ENCODE data around the gene SLC22A17. TPM values are rescaled to one million over a fixed set of nuclear protein-coding genes. Genes with fewer than 3 reads are reported as not detected.
"Not testable (repeated sequence)": the region's sequence is repeated elsewhere in the genome, so short reads cannot be mapped to it uniquely, and the experiment has no call there.

Gene SLC22A17
- total and polyA plus RNA-seq, 2 experiments from 2014 or later = 16.5 to 42.3 TPM

GRCh38 chr14:23387916-23388882 is 35.5 kb upstream of the SLC22A17 start:
- H2AFZ ChIP-seq = no peak overlapping the region
- no peak overlapping the region for H3K4me2 ChIP-seq (ENCODE audit: unreplicated experiment)
- no peaks in the 10 kb centered on the region for H3K36me3 ChIP-seq (ENCODE audit: low read depth)
- no peaks in the 10 kb centered on the region for H3K79me2 ChIP-seq (ENCODE audit: insufficient read depth)
- TF ChIP-seq EZH2phosphoT487 (IDR thresholded peaks at IDR 0.05; ENCODE audit: insufficient read depth, low read depth) (no peak), EZH2 (IDR thresholded peaks at IDR 0.05; ENCODE audit: insufficient read depth, poor library complexity, severe bottlenecking) (no peak)
- H3K9me3 ChIP-seq (ENCODE audit: low read depth) = no peaks in the 10 kb centered on the region
- H3K4me1 ChIP-seq (ENCODE audit: insufficient read depth) = no peaks in the 10 kb centered on the region
- in situ Hi-C loops (cut with MboI) = no loop called here
- WGBS, 2 experiments (ENCODE audit: low coverage in 1 of 2, low lambda C conversion rate in 2 of 2, missing lambda C conversion rate in 2 of 2) = 63 to 69% methylated on average over 21 to 26 of the region's 26 CpGs
- DNase-seq = no peak
- H3K27me3 ChIP-seq (replicated peaks; ENCODE audit: insufficient read depth) = peaks cover 31% of the 10 kb centered on the region
- no peak overlapping the region for H3K27ac ChIP-seq
- H3K9ac ChIP-seq = no peak overlapping the region
- H3F3A ChIP-seq (ENCODE audit: insufficient read depth) = no peaks in the 10 kb centered on the region
- H4K20me1 ChIP-seq (ENCODE audit: insufficient read depth) = no peaks in the 10 kb centered on the region
- H3K9me2 ChIP-seq (ENCODE audit: insufficient read depth) = no peaks in the 10 kb centered on the region
- no peak overlapping the region for H3K4me3 ChIP-seq

- Histone ChIP-seq H3K4me2 (ENCODE audit: unreplicated experiment) (no peak overlapping the region), H3F3A (ENCODE audit: insufficient read depth) (no peaks in the 10 kb centered on the region), H3K4me3 (no peak overlapping the region), H4K20me1 (ENCODE audit: insufficient read depth) (no peaks in the 10 kb centered on the region), H3K4me1 (ENCODE audit: insufficient read depth) (no peaks in the 10 kb centered on the region), H3K27ac (no peak overlapping the region), H3K36me3 (ENCODE audit: low read depth) (no peaks in the 10 kb centered on the region), H2AFZ (no peak overlapping the region), H3K9ac (no peak overlapping the region), H3K27me3 (replicated peaks; ENCODE audit: insufficient read depth) (peaks cover 27% of the 10 kb centered on the region), H3K9me2 (ENCODE audit: insufficient read depth) (no peaks in the 10 kb centered on the region), H3K79me2 (ENCODE audit: insufficient read depth) (no peaks in the 10 kb centered on the region), H3K9me3 (ENCODE audit: low read depth) (no peaks in the 10 kb centered on the region)
- TF ChIP-seq EZH2 (IDR thresholded peaks at IDR 0.05; ENCODE audit: insufficient read depth, poor library complexity, severe bottlenecking) = no peak
- no peak for TF ChIP-seq EZH2phosphoT487 (IDR thresholded peaks at IDR 0.05; ENCODE audit: insufficient read depth, low read depth)
- in situ Hi-C loops (cut with MboI) = no loop called here
- WGBS, 2 experiments (ENCODE audit: low coverage in 1 of 2, low lambda C conversion rate in 2 of 2, missing lambda C conversion rate in 2 of 2) = 62 to 71% methylated on average over 1 of the region's 1 CpG
- no peak for DNase-seq
Measured at GRCh38 chr14:23386999-23387398, 34.3 kb upstream of the SLC22A17 start.

GRCh38 chr14:23386266-23386657 is 33.6 kb upstream of the SLC22A17 start:
- H3K36me3 ChIP-seq (ENCODE audit: low read depth); H3K4me3 ChIP-seq; H3K9me3 ChIP-seq (ENCODE audit: low read depth); H3K4me2 ChIP-seq (ENCODE audit: unreplicated experiment); H3K4me1 ChIP-seq (ENCODE audit: insufficient read depth); H3K9ac ChIP-seq; H2AFZ ChIP-seq; DNase-seq; H3K9me2 ChIP-seq (ENCODE audit: insufficient read depth); H3F3A ChIP-seq (ENCODE audit: insufficient read depth); H3K79me2 ChIP-seq (ENCODE audit: insufficient read depth); H4K20me1 ChIP-seq (ENCODE audit: insufficient read depth); in situ Hi-C loops (cut with MboI); H3K27ac ChIP-seq: not testable (repeated sequence)
- H3K27me3 ChIP-seq (replicated peaks; ENCODE audit: insufficient read depth) = peaks cover 26% of the 10 kb centered on the region
- WGBS, 2 experiments (ENCODE audit: low coverage in 1 of 2, low lambda C conversion rate in 2 of 2, missing lambda C conversion rate in 2 of 2) = 59 to 73% methylated on average over 14 to 17 of the region's 17 CpGs

- in situ Hi-C loops (cut with MboI) = no loop called here
- TF ChIP-seq EZH2phosphoT487 (IDR thresholded peaks at IDR 0.05; ENCODE audit: insufficient read depth, low read depth) = no peak
- Histone ChIP-seq H4K20me1 (ENCODE audit: insufficient read depth) (no peaks in the 10 kb centered on the region), H3F3A (ENCODE audit: insufficient read depth) (no peaks in the 10 kb centered on the region), H2AFZ (no peak overlapping the region), H3K79me2 (ENCODE audit: insufficient read depth) (no peaks in the 10 kb centered on the region), H3K4me2 (ENCODE audit: unreplicated experiment) (no peak overlapping the region), H3K4me3 (no peak overlapping the region), H3K27me3 (replicated peaks; ENCODE audit: insufficient read depth) (peaks cover 24% of the 10 kb centered on the region), H3K4me1 (ENCODE audit: insufficient read depth) (no peaks in the 10 kb centered on the region), H3K27ac (no peak overlapping the region), H3K9me2 (ENCODE audit: insufficient read depth) (no peaks in the 10 kb centered on the region), H3K9ac (no peak overlapping the region), H3K9me3 (ENCODE audit: low read depth) (no peaks in the 10 kb centered on the region), H3K36me3 (ENCODE audit: low read depth) (no peaks in the 10 kb centered on the region)
- no peak for DNase-seq
- 53 to 61% methylated on average over 18 of the region's 18 CpGs for WGBS, 2 experiments (ENCODE audit: low coverage in 1 of 2, low lambda C conversion rate in 2 of 2, missing lambda C conversion rate in 2 of 2)
Measured at GRCh38 chr14:23385642-23386265, 33.1 kb upstream of the SLC22A17 start.
